ENCODE measurements around the gene PRDM15.
"Not testable (repeated sequence)": the region's sequence is repeated elsewhere in the genome, so short reads cannot be mapped to it uniquely, and the experiment has no call there.

Gene PRDM15

GRCh38 chr21:41786509-41786987, 92.6 kb downstream of the PRDM15 start:
- Mint-ChIP-seq H3K36me3 (peaks cover 2% of the 10 kb centered on the region), H3K27ac (peak overlapping the region; percentile 36), H3K4me1 (peaks cover 4% of the 10 kb centered on the region), H3K27me3 (peaks cover 36% of the 10 kb centered on the region), H3K9me3 (peaks cover 4% of the 10 kb centered on the region), H3K4me3 (no peak overlapping the region)

GRCh38 chr21:41785262-41785661, 93.9 kb downstream of the PRDM15 start:
- H3K9me3 Mint-ChIP-seq, H3K27ac Mint-ChIP-seq, H3K4me3 Mint-ChIP-seq, H3K36me3 Mint-ChIP-seq, H3K4me1 Mint-ChIP-seq: not testable (repeated sequence)
- H3K27me3 Mint-ChIP-seq = peaks cover 38% of the 10 kb centered on the region

DNA sequence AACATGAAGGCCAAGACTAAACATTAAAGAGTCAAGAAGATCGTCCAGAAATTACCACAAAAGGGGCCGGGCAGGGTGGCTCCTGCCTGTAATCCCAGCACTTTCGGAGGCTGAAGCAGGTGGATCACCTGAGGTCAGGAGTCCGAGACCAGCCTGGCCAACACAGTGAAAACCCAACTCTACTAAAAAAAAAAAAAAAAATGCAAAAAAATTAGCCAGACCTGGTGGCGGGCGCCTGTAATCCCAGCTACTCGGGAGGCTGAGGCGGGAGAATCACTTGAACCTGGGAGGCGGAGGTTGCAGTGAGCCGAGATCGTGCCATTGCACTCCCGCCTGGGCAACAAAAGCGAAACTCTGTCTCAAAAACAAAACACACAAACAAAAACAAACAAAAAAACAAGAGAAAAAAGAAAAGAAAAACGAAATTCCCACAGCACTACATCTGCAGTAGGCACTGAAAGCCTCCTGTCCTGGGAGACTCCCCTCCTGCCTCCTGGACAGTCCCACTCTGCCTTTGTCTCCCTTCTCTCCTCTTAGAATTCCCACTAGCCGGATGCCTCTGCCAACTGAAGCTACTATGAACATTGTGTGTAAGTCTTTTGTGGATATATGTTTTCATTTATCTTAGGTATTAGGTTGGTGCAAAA, 94.6 kb downstream of the PRDM15 start:
- Mint-ChIP-seq H3K36me3 (no peaks in the 10 kb centered on the region), H3K9me3 (no peaks in the 10 kb centered on the region), H3K4me3 (no peak overlapping the region), H3K27ac (no peak overlapping the region), H3K27me3 (peaks cover 37% of the 10 kb centered on the region), H3K4me1 (peaks cover 5% of the 10 kb centered on the region)

DNA sequence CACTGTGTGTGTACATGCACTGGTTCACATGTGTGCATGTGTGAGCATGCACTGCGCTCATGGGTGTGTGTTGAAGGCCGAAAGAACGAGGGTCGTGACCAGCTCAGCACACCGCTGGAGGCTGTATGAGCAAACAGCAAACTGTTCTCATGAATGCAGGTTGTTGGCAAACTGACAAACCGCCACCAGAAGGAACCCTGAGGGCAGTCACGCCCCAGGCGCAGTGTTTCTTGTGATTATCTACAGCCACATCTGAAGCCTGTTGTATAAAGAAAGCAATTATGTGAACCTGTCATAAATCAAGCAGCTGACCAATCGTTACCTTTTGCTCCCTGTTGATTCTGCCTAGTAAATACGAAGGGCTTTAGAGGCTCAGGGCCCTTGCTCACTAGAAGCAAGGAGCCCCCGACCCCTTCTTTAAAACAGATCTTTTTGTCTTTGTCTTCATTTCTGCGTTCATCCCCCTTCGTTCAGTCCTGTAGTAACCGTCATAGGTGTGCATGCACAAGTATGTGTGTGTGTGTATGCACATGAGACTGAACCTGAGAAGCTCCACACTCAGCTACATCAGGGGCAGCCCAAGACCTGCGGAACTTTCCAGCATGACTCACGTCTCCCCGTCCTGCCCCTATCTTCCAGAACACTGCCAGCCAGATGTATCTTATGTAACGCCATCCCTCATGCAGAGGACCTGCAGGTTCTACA, 95.5 kb downstream of the PRDM15 start:
- no peaks in the 10 kb centered on the region for H3K36me3 Mint-ChIP-seq
- H3K9me3 Mint-ChIP-seq = no peaks in the 10 kb centered on the region
- H3K4me3 Mint-ChIP-seq = no peak overlapping the region
- peaks cover 14% of the 10 kb centered on the region for H3K4me1 Mint-ChIP-seq
- peak overlapping the region; percentile 19 for H3K27ac Mint-ChIP-seq
- peaks cover 41% of the 10 kb centered on the region for H3K27me3 Mint-ChIP-seq

GRCh38 chr21:41781050-41781410, 98.1 kb downstream of the PRDM15 start:
- H3K36me3 Mint-ChIP-seq = no peaks in the 10 kb centered on the region
- no peaks in the 10 kb centered on the region for H3K9me3 Mint-ChIP-seq
- peaks cover 18% of the 10 kb centered on the region for H3K4me1 Mint-ChIP-seq
- H3K4me3 Mint-ChIP-seq = no peak overlapping the region
- no peak overlapping the region for H3K27ac Mint-ChIP-seq
- H3K27me3 Mint-ChIP-seq = peaks cover 44% of the 10 kb centered on the region

- H3K4me1 Mint-ChIP-seq = peaks cover 18% of the 10 kb centered on the region
- no peak overlapping the region for H3K27ac Mint-ChIP-seq
- H3K9me3 Mint-ChIP-seq = no peaks in the 10 kb centered on the region
- H3K36me3 Mint-ChIP-seq = no peaks in the 10 kb centered on the region
- no peak overlapping the region for H3K4me3 Mint-ChIP-seq
- peaks cover 47% of the 10 kb centered on the region for H3K27me3 Mint-ChIP-seq
Observed at GRCh38 chr21:41780337-41781049, 98.7 kb downstream of the PRDM15 start.

- H3K4me1 Mint-ChIP-seq = peaks cover 18% of the 10 kb centered on the region
- peaks cover 50% of the 10 kb centered on the region for H3K27me3 Mint-ChIP-seq
- no peaks in the 10 kb centered on the region for H3K9me3 Mint-ChIP-seq
- H3K4me3 Mint-ChIP-seq = peak overlapping the region; percentile 45
- H3K27ac Mint-ChIP-seq = no peak overlapping the region
- H3K36me3 Mint-ChIP-seq = no peaks in the 10 kb centered on the region
Observed at GRCh38 chr21:41779659-41780058, 99.5 kb downstream of the PRDM15 start.

- Mint-ChIP-seq H3K36me3 (no peaks in the 10 kb centered on the region), H3K4me1 (peaks cover 18% of the 10 kb centered on the region), H3K9me3 (no peaks in the 10 kb centered on the region), H3K4me3 (no peak overlapping the region), H3K27me3 (peaks cover 52% of the 10 kb centered on the region), H3K27ac (no peak overlapping the region)
Observed at GRCh38 chr21:41778930-41779600, 100.1 kb downstream of the PRDM15 start.

DNA sequence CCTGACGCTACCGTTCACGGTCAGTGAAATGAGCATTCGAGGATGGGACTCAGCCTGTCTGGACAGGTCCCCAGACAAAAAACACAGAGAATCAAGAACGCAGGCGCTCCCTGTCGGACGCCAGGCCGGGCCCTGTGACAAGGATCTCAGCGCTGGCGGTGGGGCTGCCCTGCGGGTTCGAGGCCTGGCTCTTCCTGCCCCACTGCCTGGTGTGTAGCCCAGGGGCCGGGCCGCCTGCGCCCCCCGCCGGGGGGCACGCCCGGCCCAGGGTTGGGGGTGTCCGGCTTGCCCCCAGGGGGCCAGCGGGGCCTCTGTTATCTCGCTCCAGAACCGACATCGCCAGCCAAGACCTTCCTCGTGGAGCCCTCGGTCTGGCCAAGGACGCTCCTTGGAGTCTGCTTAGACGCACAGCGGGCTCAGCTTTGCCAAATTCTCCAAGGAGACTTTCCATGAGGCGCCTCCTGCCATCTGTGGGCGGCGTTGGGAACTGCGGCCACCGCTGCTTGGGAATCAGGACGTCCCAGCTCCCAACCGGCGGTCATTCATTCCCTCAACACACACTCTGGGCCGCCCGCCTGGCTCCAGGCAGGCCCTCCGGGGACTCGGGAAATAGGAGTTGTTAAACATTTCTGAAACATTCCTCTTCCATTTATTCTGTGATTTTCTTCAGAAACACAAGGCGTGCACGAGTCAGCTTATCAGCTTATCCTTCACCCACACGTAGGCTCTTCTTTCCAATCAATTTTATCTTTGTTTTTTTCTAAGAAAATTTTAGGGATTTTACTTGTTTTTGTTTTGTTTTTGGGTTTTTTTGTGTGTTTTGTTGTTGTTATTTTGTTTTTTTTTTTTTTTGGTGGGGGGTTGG, 101.0 kb downstream of the PRDM15 start:
- Mint-ChIP-seq H3K9me3 (no peaks in the 10 kb centered on the region), H3K36me3 (no peaks in the 10 kb centered on the region), H3K4me1 (peaks cover 14% of the 10 kb centered on the region), H3K27ac (no peak overlapping the region), H3K27me3 (peaks cover 45% of the 10 kb centered on the region), H3K4me3 (no peak overlapping the region)

DNA sequence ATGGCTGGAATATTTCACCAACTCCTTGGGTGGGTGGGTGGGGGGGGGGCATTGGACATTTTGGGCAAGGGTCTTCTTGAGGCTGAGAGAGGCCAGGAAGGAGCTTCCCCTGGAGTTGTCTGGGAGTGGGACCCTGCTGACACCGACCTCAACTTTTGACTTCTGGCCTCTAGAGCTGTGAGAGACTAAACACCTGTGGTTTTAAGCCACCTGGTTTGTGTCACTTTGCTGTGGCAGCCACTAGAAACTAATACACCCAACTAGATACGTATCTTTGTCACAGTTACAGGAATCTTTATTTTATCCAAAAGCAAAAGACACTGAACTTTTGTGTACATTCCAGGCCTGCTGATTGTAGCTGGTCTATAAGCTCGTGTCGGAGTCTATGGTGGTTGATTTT, 102.4 kb downstream of the PRDM15 start:
- H3K27ac Mint-ChIP-seq = no peak overlapping the region
- H3K27me3 Mint-ChIP-seq = peaks cover 45% of the 10 kb centered on the region
- H3K36me3 Mint-ChIP-seq = no peaks in the 10 kb centered on the region
- no peak overlapping the region for H3K4me3 Mint-ChIP-seq
- H3K4me1 Mint-ChIP-seq = peaks cover 14% of the 10 kb centered on the region
- no peaks in the 10 kb centered on the region for H3K9me3 Mint-ChIP-seq

- Mint-ChIP-seq H3K4me3 (no peak overlapping the region), H3K36me3 (no peaks in the 10 kb centered on the region), H3K9me3 (no peaks in the 10 kb centered on the region), H3K4me1 (peaks cover 14% of the 10 kb centered on the region), H3K27ac (no peak overlapping the region), H3K27me3 (peaks cover 39% of the 10 kb centered on the region)
Observed at GRCh38 chr21:41775149-41775472, 104.0 kb downstream of the PRDM15 start.

DNA sequence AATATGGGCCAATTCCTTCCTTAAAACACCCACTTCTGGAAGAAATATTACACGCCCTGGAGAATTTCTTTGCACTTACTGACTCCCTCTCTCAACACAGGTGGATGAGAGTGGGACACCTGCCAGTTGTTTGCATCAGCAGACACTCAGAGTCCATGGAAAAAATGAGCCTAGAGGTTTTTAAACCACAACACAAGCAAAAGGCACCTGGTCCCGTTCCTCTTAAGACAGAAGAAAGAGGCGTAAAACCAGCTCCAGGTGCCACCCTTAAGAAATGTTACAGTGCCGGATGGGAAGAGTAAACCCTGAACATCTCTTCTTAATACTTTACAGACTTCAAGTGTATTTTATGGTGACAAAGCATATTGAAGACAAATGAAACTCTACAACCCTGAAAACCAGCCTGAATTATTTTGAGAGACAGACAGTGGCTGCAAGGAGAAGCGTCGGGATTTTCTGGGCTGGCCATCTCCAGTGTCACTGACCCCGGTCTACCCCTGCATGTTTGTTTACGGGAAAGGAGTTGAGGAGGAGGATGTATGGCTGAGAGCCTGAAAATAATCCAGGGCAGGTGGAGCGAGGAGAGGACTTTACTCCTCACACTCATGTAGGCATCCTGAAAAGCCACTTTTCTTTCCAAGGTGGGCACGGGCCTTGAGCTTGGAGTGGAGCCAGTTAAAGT, 104.5 kb downstream of the PRDM15 start:
- no peaks in the 10 kb centered on the region for H3K36me3 Mint-ChIP-seq
- no peak overlapping the region for H3K27ac Mint-ChIP-seq
- H3K9me3 Mint-ChIP-seq = no peaks in the 10 kb centered on the region
- H3K4me1 Mint-ChIP-seq = peaks cover 13% of the 10 kb centered on the region
- H3K27me3 Mint-ChIP-seq = peaks cover 39% of the 10 kb centered on the region
- H3K4me3 Mint-ChIP-seq = no peak overlapping the region

- H3K27ac Mint-ChIP-seq = peak overlapping the region; percentile 67
- H3K36me3 Mint-ChIP-seq = no peaks in the 10 kb centered on the region
- peaks cover 38% of the 10 kb centered on the region for H3K27me3 Mint-ChIP-seq
- H3K4me3 Mint-ChIP-seq = no peak overlapping the region
- H3K9me3 Mint-ChIP-seq = no peaks in the 10 kb centered on the region
- H3K4me1 Mint-ChIP-seq = peaks cover 17% of the 10 kb centered on the region
Observed at GRCh38 chr21:41772351-41773080, 106.6 kb downstream of the PRDM15 start.

GRCh38 chr21:41771625-41771945, 107.6 kb downstream of the PRDM15 start:
- Mint-ChIP-seq H3K27me3 (peaks cover 38% of the 10 kb centered on the region), H3K4me1 (peaks cover 22% of the 10 kb centered on the region), H3K9me3 (no peaks in the 10 kb centered on the region), H3K27ac (no peak overlapping the region), H3K36me3 (no peaks in the 10 kb centered on the region), H3K4me3 (no peak overlapping the region)
